Tibial nerve (tissue), 4 donors: ENCODE measurements around the gene OR7G1. TPM values are rescaled to one million over a fixed set of nuclear protein-coding genes. Genes with fewer than 3 reads are reported as not detected.

Experiments
- DNase-seq, 2 donors: peaks; one replicate each; pipeline ENCODE4 v3.0.0-alpha.2; 2019; ENCODE audit warnings: low spot score in 2 of 2
- H3K27ac ChIP-seq, 4 donors: fragments of 200-600 bp; sonication (generic) in 3 of 4; one replicate each; pipeline ENCODE4 v1.5.1; 2017 to 2019; ENCODE audit warnings: mild to moderate bottlenecking in 1 of 4
- H3K27me3 ChIP-seq, 2 donors: fragments of 200-600 bp; sonication (generic) in 1 of 2; one replicate each; pipeline versions ENCODE4 v1.5.1 to v1.6.0; 2017 to 2019
- H3K36me3 ChIP-seq, 3 donors: fragments of 200-600 bp; sonication (generic); one replicate each; pipeline ENCODE4 v1.5.1; 2018 to 2019
- H3K4me1 ChIP-seq, 4 donors: fragments of 200-600 bp; sonication (generic) in 3 of 4; one replicate each; pipeline ENCODE4 v1.5.1; 2017 to 2019
- H3K4me3 ChIP-seq, 4 donors: fragments of 200-600 bp; sonication (generic) in 3 of 4; one replicate each; pipeline ENCODE4 v1.5.1; 2017 to 2019; ENCODE audit warnings: mild to moderate bottlenecking in 1 of 4, moderate library complexity in 1 of 4
- H3K9me3 ChIP-seq, 4 donors: fragments of 200-600 bp; sonication (generic) in 3 of 4; one replicate each; pipeline ENCODE4 v1.5.1; 2017 to 2019
- CTCF ChIP-seq, 5 experiments: fragments of 200-600 bp in 3 of 5; fragments of 450-650 bp in 2 of 5; sonication (generic) in 3 of 5; IDR thresholded peaks; one replicate each; pipeline ENCODE4 v1.5.1; 2016 to 2019; ENCODE audit warnings: antibody characterized with exemption in 5 of 5, mild to moderate bottlenecking in 3 of 5, moderate library complexity in 2 of 5
- EP300 ChIP-seq, 2 donors: sonication (generic); formaldehyde crosslinking; IDR thresholded peaks; one replicate each; pipeline ENCODE4 v1.6.1; 2017; ENCODE audit warnings: antibody characterized with exemption in 2 of 2, mild to moderate bottlenecking in 1 of 2
- POLR2A ChIP-seq, 2 donors: fragments of 450-650 bp; IDR thresholded peaks; one replicate each; pipeline ENCODE4 v1.6.1; 2017; ENCODE audit warnings: antibody characterized with exemption in 2 of 2, mild to moderate bottlenecking in 2 of 2, moderate library complexity in 2 of 2
- WGBS, 2 donors: methylation state at CpG; one replicate each; pipeline ENCODE4 v1.1.5; 2018; 5-methylcytosine and 5-hydroxymethylcytosine counted together
- total RNA-seq, 4 donors: library from RNA; depleted of rRNA; stranded (reverse); fragments of >200 nt; gene quantifications; one replicate each; pipeline ENCODE4 v1.1.0, GENCODE V29; 2016

The OR7G1 gene
- total RNA-seq, 4 donors from 2014 or later: not detected

DNA sequence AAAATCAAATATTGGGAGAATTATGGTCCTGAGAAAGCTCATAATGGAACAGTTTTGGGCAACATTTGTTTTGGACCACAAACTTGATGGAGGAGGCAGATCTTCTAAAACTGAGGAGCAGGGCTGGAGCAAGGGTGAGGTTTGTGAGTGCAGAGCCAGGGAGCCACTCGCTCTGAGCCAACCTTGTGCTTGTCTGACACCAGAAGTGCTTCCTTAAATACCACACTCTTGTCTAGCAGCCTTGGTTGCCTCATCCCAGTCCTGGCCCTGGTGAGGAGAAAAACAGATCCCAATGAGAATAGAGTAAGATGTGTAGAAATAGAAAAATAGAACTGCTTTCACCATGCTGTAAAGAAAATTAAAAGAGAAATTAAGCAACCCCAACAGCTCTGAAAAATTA is 31.3 kb upstream of the OR7G1 start:
- TF ChIP-seq POLR2A (IDR thresholded peaks at IDR 0.05) (no peak), EP300 (IDR thresholded peaks at IDR 0.05) (no peak), CTCF (IDR thresholded peaks at IDR 0.05) (no peak)
- H3K36me3 ChIP-seq: peaks cover 0 to 73% (median 0%) of the 10 kb centered on the region in 3 donors
- no peak for DNase-seq
- 90 to 93% methylated on average over 1 of the region's 1 CpG for WGBS, 2 donors
- H3K27me3 ChIP-seq: no peaks in the 10 kb centered on the region
- H3K4me3 ChIP-seq: no peak overlapping the region
- H3K27ac ChIP-seq: no peak overlapping the region
- peaks cover 0 to 13% (median 2%) of the 10 kb centered on the region in 4 donors for H3K4me1 ChIP-seq
- H3K9me3 ChIP-seq: peaks cover 0 to 55% (median 11%) of the 10 kb centered on the region in 4 donors

DNA sequence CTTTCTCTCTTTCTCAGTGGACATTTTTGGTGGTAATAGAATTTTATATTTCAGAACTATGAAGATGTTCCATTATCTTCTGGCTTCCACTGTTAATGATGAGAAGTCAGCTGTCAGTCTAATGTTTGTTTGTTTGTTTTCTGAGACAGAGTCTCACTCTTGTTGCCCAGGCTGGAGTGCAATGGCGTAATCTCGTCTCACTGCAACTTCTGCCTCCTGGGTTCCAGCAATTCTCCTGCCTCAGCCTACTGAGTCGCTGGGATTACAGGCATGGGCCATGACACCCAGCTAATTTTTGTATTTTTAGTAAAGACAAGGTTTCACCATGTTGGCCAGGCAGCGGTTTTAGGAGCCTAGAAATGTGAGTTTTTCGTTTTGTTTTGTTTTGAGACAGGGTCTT is 29.4 kb upstream of the OR7G1 start:
- 96 to 97% methylated on average over 5 of the region's 5 CpGs for WGBS, 2 donors
- H3K36me3 ChIP-seq: peaks cover 0 to 60% (median 0%) of the 10 kb centered on the region in 3 donors
- TF ChIP-seq EP300 (IDR thresholded peaks at IDR 0.05): no peak
- no peak for TF ChIP-seq CTCF (IDR thresholded peaks at IDR 0.05)
- no peak for TF ChIP-seq POLR2A (IDR thresholded peaks at IDR 0.05)
- peaks cover 0 to 19% (median 10%) of the 10 kb centered on the region in 4 donors for H3K4me1 ChIP-seq
- H3K27me3 ChIP-seq: no peaks in the 10 kb centered on the region
- H3K27ac ChIP-seq: no peak overlapping the region
- H3K4me3 ChIP-seq: no peak overlapping the region
- H3K9me3 ChIP-seq: peaks cover 0 to 38% (median 9%) of the 10 kb centered on the region in 4 donors
- no peak for DNase-seq

DNA sequence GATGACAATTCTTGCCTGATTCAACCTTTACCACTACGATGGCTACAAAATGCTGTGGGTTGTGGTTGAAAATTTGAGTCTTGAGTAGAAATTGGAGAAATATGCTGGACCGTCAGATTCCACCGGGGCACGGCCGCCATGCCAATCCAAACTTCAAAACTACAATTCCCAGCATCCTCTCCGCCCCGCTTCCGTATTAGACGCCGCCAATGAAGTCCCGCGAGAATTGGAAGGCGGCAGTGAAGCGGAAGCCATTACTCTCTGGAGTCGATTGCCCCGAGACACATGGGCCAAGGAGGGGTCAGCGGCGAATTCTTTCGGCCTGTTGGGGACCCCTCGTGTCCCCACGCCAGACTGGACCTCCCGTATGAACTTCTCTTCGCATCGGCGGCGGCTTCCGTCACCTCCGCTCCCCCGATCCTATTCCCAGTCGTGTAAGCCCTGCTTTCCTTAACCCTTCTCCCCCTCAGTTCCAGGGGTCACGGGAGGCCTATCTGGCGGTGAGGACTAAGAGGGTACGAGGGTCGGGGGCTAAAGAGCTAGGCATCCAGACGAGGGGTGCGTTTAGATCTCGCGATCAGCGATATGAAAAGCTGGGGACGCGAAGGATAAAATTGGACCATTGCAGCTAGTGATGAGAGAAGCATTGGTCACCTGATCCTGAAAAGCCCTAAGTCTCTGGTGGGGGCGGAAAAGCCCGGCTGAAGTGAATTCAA is 24.8 kb upstream of the OR7G1 start, which contains the start of gene ZNF317:
Gene ZNF317, plus strand, starts transcription at position 239 of the 716 bp plus-strand sequence. CDS start 15,620 bp downstream, outside the sequence.
- 0% methylated on average over 43 of the region's 43 CpGs for WGBS, 2 donors
- Histone ChIP-seq H3K9me3 (peaks cover 0 to 21% (median 5%) of the 10 kb centered on the region in 4 donors), H3K27me3 (no peaks in the 10 kb centered on the region), H3K4me1 (peaks cover 0 to 23% (median 10%) of the 10 kb centered on the region in 4 donors), H3K27ac (peak within 1 kb of the TSS; percentile 81 to 92 (median 90)), H3K36me3 (peaks cover 0 to 19% (median 0%) of the 10 kb centered on the region in 3 donors), H3K4me3 (peak within 1 kb of the TSS; percentile 60 to 91 (median 73))
- peak; percentile 89 to 98 for DNase-seq
- TF ChIP-seq POLR2A (IDR thresholded peaks at IDR 0.05) (peak; percentile 15 to 67), CTCF (IDR thresholded peaks at IDR 0.05) (peak in 1 of 5 experiments; percentile 12), EP300 (IDR thresholded peaks at IDR 0.05) (peak; percentile 71 to 93)

DNA sequence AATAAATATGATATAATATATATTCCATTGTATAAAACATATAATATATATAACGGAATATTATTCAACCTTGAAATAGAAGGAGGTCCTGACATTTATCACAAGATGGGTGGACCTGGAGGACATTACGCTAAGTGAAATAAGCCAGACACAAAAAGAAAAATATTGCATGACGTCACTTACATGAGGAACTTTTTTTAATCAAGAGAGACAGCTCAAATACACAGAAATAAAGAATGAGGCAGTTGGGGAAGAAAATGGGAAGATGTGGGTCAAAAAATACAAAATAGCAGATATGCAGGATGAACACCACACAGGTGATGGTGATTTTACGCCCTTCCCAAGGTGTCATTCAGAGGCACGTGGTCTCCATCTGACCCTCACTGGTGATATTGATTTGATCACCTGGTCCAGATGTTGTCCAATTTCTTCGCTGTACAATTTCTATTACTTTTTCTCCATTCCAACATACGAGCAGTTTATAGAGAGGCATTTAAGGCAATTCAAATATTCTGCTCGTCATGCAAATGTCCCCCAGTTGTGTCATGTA is 24.1 kb upstream of the OR7G1 start:
- Histone ChIP-seq H3K27me3 (no peaks in the 10 kb centered on the region), H3K36me3 (peaks cover 0 to 13% (median 0%) of the 10 kb centered on the region in 3 donors), H3K27ac (peak overlapping the region; percentile 81 to 92 (median 90)), H3K9me3 (peaks cover 0 to 14% (median 2%) of the 10 kb centered on the region in 4 donors), H3K4me1 (peaks cover 0 to 23% (median 10%) of the 10 kb centered on the region in 4 donors), H3K4me3 (peak overlapping the region; percentile 60 to 91 (median 73))
- no peak for DNase-seq
- TF ChIP-seq CTCF (IDR thresholded peaks at IDR 0.05) (no peak), EP300 (IDR thresholded peaks at IDR 0.05) (no peak), POLR2A (IDR thresholded peaks at IDR 0.05) (no peak)
- 31 to 33% methylated on average over 8 of the region's 8 CpGs for WGBS, 2 donors

DNA sequence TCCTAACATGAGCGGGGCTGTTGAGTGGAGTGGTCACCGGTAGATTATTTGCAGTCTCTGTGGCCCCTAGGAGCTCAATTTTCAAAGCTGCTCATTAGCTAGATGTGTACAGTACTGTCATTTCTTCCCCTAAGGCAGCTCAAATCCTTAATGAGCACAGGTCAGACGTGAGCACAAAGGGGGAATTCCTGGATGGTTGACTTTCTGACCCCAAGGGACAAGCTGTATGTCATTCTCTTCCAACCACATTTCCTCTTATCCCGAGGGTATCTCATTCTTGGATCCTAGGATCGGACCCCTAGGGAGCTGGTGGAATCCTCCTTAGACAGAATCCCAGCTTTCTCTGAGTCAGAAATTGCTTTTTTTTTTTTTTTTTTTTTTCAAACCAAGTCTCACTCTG is 16.9 kb upstream of the OR7G1 start:
- 60 to 61% methylated on average over 5 of the region's 5 CpGs for WGBS, 2 donors
- no peak for DNase-seq
- TF ChIP-seq CTCF (IDR thresholded peaks at IDR 0.05) (no peak), EP300 (IDR thresholded peaks at IDR 0.05) (no peak), POLR2A (IDR thresholded peaks at IDR 0.05) (no peak)
- Histone ChIP-seq H3K27me3 (no peaks in the 10 kb centered on the region), H3K4me3 (no peak overlapping the region), H3K4me1 (no peaks in the 10 kb centered on the region), H3K9me3 (no peaks in the 10 kb centered on the region), H3K36me3 (no peaks in the 10 kb centered on the region), H3K27ac (no peak overlapping the region)
